GM18505 (cell line): ENCODE data around the gene CROCC2.

Experiments used
- ATAC-seq: cut with Tn5 transposase; IDR thresholded peaks from one replicate; pipeline ENCODE4 v1.9.1; 2021; ENCODE audit not compliant: unreplicated experiment
- POLR2A ChIP-seq: IDR thresholded peaks from 4 replicates; pipeline ENCODE4 v1.6.1; 2011; ENCODE audit warnings: borderline replicate concordance; ENCODE audit not compliant: insufficient read depth, insufficient read length; ENCODE audit errors: extremely low read depth

The CROCC2 gene

DNA sequence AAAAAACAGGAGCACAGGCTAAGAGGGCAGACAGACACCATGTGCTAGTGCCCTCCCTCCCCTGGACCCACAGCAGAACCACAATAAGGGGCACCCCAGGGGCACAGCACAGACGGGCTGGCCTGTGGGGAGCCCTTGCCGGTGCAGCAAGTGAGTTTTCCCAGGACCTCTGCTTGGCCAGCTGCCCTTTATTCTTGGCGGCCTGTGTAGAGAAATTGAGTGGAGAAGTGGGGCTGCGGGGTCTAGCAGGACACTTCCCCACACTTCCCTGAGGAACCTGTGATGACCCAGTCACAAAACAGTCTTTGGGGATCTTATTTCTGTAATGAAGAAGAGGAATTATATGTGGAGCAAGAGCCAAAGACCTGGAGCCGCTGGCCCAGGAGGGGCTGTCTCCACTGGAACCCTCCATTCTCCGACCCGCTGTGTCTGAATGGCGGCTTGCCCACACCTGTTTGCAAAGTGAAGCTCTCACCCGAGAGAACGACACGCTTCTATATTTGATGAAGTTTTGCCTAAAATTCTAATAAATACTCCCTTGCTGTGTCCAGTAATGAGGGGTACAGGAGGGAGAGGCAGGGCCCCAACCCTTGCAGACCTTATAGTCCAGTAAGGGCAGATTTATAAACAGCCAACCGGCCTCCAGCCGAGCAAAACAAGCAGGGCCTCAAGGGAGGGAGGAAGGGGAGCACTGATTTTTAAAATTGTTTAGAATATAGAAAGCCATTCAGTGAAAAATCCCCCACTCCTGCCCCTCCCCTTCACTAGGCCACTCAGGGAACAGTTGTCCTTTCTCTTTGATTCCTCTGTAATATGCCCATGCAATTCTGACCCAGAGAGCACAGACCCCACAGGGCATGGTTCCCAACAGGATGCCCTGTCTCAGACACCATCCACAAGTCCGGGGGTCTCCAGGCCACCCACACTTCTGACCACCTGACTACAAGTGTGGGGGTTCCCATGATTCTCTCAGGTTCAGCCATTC lies 47.6 kb downstream of the CROCC2 start:
- ATAC-seq, result no peak
- TF ChIP-seq POLR2A, result no peak

DNA sequence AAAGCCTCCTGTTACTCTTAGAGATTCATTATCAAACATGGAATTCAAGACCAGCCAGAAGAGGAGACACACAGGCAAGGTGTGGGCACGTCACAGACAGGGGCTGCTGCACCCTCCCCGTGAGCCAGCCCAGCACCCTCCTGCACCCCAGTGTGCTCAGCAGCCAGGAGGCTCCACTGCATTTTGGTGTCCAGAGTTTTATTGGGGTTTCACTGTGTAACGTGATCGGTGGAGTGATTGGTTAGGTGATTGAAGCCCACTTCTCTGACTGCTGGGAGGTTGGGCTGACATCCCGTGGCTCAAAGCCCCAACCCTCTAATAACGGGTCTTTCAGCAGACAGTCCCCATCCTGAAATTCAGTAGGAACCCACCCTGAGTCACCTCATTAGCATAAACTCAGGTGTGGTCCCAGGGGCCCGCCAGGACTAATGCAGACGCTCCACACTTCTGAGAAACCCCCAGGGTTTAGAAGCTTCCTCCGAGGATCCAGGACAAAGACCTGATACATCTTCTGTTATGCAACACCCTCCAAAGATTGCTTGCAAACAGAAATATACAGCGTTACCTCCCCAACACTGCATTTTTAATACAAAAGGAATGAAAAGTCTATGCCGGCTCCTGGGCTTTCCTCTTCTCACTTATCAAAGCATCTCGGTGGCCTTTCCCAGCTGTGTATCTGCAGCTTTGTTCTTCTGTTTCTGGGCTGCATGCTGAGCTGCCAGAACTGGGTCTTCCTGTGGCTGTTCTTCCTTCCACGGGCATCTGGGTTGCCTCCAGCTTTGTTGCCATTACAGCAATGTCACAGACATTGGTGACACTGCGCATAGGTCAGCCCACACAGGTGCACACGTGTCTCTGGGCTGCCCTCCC lies 48.5 kb downstream of the CROCC2 start:
- no peak for TF ChIP-seq POLR2A
- ATAC-seq, result no peak

DNA sequence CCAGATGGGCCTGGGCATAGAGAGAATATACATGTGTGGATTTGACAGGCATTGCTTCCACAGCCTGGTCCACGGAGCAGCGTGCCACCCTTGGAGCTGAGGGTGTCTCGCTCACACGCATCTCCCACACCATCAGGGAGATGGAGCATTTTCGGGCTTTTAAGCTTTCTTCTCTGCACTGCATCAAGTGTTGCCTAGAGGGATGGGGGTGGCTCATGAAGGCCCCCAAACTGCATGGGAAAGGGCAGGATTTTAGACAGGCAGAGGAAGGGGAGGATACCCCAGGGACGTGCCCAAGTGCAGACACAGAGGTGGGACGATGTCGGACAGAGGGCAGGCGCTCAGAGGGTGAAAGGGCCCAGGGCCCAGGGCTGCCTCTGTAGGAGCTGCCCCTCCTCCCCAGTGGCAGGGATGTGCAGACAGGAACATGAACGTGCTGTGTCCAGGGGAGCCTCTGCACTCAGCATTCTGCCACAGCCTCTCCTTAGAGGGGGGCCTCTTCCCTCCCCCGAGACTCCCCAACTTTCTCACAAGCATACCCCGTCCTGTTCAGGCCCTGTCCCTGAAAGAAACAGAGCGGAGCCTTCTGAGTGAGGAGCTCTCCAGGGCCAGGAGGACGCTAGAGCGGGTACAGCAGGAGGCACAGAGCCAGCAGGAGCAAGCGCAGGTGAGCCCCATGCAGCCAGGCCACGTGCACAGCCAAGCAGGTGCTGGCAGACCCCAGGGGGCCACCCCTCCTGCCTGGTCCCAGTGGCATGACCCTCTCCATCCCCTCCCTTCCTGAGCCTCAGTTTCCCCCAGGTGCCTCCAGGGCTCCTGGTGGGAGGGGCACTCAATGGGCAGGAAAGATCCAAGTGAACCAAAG lies 49.4 kb downstream of the CROCC2 start:
- no peak for ATAC-seq

DNA sequence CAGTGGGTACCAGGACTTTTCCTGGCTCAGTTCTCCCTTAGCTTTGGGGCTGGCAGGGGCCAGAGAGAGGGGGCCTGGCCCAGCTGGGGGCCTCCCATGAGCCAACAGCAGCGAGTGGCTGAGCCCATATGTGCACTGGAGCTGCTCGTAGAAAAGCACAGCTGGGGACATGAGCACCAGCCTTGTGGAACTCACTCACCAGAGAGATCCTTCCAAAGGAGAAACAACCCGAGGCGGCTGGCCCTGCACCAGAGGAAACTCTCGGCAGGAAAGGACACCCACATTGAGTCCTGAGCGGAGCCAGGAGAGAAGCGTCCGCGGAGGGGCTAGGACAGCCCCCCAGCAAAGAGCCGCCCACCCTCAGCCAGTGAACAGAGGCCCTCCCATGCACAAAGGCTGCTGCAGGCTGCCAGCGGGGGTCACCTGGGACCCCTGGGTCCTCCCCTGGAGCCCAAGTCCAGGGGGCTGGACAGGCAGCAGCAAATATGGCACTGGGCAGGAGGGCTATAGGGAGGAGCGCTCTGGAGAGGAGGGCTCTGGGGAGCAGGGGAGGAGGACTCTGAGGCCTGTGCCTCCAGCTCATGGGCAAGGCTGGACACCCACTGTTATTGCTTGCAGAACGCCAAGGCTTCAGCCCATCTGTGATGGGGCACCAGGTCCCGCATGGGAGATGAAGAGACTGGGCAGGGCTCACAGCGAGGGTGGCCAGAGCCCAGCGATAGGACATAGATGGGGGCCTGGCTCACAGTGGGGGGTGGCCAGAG lies 50.2 kb downstream of the CROCC2 start:
- ATAC-seq, result no peak
- no peak for TF ChIP-seq POLR2A

More for the DNA sequence above, 49.4 kb downstream of the CROCC2 start:
- TF ChIP-seq POLR2A, result no peak

DNA sequence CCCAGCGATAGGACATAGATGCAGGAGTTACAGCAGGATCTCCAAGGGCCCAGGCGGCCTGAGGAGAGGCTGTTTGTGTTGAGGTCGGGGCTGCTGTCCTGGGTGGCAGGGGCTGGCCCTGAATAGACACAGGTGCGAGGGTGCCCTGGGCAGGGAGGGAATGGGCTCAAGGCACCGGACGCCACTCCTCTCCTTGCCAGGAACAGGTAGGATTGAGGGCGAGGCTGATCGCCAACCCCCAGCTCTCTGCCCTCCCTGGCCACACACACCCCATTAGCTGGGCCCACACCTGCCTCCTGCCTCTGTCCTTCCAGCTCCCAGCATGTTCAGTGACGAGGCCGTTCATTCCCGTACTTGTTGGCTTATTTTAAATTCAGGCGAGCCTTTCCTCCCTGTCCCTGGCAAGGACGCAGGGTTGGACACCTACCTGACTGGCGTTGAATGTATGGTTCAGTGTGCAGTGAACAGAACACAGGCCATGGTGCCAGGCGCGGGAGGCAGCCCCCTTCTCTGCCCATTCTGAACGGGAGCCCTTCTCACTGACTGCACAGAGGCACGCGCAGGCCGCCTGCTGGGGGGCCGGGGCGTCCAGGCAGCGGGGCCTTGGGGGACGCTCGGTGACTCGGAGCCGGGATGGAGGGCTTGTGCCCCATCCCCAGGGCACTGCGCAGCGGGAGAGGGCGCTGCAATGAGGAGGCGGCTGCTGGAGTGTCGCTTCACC lies 51.0 kb downstream of the CROCC2 start:
- ATAC-seq, result no peak
- TF ChIP-seq POLR2A, result no peak

DNA sequence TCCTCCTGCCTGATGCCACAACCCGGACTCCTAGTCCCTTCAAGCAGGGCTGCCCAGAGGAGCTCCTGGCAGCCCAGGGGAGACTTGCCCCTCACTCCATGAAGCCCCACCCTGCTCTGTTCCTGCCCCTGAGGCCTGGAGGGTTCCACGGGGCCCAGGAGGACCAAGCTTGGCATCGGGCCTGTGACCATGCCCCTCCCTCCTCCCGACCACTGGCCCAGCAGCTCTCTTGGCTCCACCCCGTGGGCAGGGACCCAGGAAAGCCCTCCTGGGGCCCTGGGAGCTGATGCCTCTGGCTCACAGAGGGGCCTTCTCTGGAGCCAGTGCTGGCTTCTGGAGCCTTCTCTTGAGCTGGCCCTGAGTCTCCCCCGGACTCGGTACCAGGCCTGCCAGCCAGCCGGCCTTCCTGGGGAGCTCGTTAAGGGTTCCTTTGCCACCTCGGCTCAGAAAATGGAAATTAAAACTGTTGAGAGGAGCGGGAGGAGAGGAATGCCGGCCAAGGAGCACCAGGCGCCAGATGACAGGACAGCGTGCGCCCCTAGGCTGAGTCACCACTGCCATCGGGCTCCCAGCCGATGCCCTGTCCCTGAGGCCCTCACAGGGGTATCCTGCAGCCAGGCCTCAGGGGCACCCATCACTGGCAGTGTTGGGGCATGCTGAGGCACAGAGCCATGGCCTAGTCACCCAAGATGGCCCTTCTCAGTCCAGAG lies 51.7 kb downstream of the CROCC2 start:
- no peak for ATAC-seq
- TF ChIP-seq POLR2A, result no peak

DNA sequence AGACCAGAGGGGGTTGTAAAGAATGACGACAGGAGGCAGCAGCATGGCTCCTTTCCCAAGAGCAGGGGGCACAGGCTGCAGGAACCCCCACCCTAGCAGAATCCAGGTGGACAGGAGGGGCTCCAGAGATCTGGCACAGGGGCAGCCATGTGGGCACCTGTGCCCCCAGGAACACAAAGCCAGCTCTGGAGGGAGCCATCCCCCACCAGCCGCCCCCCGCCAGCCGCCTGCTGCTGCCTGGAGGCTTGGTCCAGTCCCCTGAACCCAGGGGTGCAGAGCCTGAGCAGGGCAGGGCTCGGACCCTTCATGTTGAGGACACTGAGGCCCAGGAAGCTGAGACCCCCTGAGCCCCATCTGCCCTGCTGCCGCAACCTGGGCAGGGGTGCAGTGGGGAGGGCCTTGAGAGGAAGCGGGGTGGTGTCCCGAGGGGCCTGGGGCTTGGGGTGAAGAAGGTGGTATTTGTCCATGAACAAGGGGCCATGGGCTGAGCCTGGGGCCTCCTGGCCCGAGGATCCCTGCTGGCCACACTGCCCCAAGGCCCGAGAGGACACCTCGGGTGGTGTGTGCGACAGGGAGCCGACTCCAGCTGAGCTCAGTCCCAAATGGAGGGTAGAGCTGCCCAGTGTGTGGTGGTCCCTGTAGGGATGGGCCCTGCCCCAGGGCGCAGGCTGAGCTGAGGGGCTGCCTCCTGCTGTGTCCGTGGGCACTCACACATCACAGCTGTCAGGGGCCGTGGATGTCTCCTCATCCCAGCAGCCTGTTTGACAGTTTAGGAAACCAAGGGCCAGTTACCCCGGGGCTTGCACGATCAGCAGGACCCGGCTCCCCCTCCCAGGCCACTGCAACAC lies 52.5 kb downstream of the CROCC2 start:
- ATAC-seq, result no peak
- no peak for TF ChIP-seq POLR2A

DNA sequence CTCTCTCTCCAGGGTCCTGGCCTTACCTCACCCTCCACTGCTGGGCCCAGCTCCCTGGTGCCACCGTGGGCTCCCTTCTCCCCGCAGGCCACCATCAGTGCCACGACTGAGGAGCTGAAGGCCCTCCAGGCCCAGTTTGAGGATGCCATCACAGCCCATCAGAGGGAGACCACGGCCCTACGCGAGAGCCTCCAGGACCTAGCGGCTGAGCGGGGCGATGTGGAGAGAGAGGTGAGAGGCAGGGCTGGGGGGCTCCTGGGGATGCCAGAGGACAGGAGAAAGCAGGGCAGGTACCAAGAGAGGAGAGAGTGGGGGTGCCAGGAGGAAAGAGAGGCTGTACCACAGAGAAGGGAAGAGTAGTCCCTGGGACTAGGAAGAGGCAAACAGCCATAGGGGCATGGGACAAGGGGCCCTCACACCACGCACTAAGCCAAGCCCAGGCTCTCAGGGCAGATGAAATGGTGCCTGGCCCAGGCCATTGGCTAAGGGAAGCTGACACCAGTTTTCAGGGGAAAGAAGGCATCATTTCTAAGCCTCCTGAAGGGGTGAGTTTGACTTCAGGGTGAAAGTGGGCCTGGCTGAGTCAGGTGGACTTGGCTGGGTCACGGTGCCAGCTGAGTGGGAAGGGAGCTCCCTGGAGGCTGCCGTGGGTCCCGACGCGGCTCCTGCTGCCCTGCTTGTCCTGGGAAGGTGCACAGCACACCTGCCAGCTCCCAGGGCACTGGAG lies 53.2 kb downstream of the CROCC2 start:
- TF ChIP-seq POLR2A, result no peak
- ATAC-seq, result no peak

DNA sequence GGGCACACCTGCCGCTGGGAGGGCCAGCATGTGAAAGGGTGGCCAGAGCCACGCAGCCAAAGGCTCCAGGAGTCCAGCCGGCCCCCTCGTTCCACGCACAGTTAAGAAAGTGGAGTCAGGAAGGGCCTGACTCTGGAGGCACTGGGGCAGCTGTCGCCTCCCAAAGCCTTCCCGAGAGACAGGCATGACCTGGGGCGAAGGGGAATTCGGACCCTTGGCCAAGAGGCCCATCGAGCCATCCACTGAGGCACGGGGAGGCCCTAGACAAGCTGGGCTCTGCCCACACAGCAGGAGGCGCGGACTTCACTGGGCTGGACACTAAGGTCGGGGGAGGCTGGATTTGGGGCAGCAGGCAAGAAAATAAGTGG lies 53.8 kb downstream of the CROCC2 start:
- no peak for TF ChIP-seq POLR2A
- ATAC-seq, result no peak

DNA sequence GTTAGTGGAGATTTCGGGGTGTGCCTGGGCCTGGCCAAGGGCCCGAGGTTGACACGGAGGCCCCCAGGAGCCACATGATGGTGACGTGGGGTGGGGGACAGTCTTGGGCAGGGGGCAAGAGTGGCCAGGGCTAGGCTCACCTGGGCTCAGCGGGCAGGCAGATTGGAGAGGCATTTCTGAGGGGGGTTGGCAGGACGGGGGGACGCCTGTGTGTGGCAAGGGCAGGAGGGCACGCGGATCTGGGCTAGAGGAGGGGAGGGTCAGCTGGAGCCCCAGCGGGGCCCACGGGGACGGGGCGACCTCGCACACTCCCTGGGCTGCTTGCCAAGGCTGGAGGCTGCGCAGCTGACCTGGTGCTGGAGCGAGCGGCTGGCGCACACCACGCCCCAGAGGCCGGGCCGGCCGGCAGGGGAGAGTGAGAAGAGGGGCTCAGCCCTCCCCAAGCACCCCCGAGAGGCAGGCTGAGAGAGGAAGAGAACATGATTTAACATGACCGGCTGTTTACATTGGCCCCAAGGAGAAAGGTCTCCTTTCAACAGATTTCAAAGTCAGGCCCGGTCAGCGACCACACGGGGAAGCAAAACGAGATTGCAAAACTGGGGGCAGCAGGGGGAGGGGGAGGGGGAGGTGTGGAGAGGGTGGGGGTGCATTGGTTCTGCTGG lies 54.3 kb downstream of the CROCC2 start:
- no peak for ATAC-seq
- TF ChIP-seq POLR2A, result no peak
